Gastroesophageal sphincter (tissue), 3 donors: ENCODE data around the gene LRRC41.

Experiments
- POLR2A ChIP-seq, 2 donors: fragments of 450-650 bp; IDR thresholded peaks; one replicate each; pipeline ENCODE4 v1.6.1; 2017; ENCODE audit warnings: antibody characterized with exemption in 2 of 2, mild to moderate bottlenecking in 2 of 2, moderate library complexity in 1 of 2
- POLR2AphosphoS5 ChIP-seq: sonication (generic); formaldehyde crosslinking; IDR thresholded peaks from one replicate; pipeline ENCODE4 v1.6.1; 2017; ENCODE audit warnings: antibody characterized with exemption
- TF ChIP-seq, protein P1 (sequence below), 4 experiments: fragments of 200-600 bp in 2 of 4; fragments of 450-650 bp in 2 of 4; sonication (generic) in 1 of 4; IDR thresholded peaks; one replicate each; pipeline ENCODE4 v1.5.1; 2017 to 2019; ENCODE audit warnings: antibody characterized with exemption in 4 of 4, mild to moderate bottlenecking in 2 of 4, moderate library complexity in 2 of 4

DNA sequence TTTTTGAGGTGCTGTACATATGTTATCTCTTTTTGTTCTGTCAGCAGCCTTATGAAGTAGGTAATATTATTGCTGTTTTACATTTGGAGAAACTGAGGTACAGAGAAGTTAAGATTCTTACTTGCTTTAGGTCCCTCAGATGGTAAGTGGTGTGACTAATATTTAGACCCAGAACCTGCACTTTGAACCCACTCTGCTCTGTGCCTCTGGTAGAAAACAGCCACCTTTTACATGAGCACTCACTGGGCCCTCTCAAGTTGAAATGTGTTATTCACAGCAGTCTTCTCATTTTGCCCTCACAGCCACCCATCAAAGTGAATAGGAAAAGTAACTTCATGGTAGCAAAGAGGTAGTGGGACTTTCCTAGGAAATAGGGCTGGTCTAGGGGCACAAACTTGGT is 41.9 kb upstream of the LRRC41 start:
- TF ChIP-seq, protein P1, sequence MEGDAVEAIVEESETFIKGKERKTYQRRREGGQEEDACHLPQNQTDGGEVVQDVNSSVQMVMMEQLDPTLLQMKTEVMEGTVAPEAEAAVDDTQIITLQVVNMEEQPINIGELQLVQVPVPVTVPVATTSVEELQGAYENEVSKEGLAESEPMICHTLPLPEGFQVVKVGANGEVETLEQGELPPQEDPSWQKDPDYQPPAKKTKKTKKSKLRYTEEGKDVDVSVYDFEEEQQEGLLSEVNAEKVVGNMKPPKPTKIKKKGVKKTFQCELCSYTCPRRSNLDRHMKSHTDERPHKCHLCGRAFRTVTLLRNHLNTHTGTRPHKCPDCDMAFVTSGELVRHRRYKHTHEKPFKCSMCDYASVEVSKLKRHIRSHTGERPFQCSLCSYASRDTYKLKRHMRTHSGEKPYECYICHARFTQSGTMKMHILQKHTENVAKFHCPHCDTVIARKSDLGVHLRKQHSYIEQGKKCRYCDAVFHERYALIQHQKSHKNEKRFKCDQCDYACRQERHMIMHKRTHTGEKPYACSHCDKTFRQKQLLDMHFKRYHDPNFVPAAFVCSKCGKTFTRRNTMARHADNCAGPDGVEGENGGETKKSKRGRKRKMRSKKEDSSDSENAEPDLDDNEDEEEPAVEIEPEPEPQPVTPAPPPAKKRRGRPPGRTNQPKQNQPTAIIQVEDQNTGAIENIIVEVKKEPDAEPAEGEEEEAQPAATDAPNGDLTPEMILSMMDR (IDR thresholded peaks at IDR 0.05), result no peak
- TF ChIP-seq POLR2A (IDR thresholded peaks at IDR 0.05), result no peak
- no peak for TF ChIP-seq POLR2AphosphoS5
